ENCODE measurements around the gene TMC8.

GRCh38 chr17:78180508-78180907 lies 49.9 kb downstream of the TMC8 start:
- TF ChIP-seq CTCF (IDR thresholded peaks at IDR 0.05) (no peak), POLR2A (IDR thresholded peaks at IDR 0.05) (no peak)
